ENCODE results near the gene RIMKLA.

GRCh38 chr1:42380586-42381279 lies at the start of gene RIMKLA:
- TF ChIP-seq CTCF (IDR thresholded peaks at IDR 0.05) = no peak
- no peak for TF ChIP-seq ETV6 (CRISPR knock-in tag; IDR thresholded peaks at IDR 0.05)
- no peak for TF ChIP-seq ZNF512 (CRISPR knock-in tag; IDR thresholded peaks at IDR 0.05; ENCODE audit: borderline replicate concordance)

Data from WTC11 (cell line).